ENCODE data around the gene TM9SF4. TPM values are rescaled to one million over a fixed set of nuclear protein-coding genes. Genes with fewer than 3 reads are reported as not detected.

Gene TM9SF4
- total and polyA plus RNA-seq, 2 of the 8 experiments (the other 6 are each of a cell fraction or from before 2014, with no cell fraction given), result 38.4 to 68.7 TPM

DNA sequence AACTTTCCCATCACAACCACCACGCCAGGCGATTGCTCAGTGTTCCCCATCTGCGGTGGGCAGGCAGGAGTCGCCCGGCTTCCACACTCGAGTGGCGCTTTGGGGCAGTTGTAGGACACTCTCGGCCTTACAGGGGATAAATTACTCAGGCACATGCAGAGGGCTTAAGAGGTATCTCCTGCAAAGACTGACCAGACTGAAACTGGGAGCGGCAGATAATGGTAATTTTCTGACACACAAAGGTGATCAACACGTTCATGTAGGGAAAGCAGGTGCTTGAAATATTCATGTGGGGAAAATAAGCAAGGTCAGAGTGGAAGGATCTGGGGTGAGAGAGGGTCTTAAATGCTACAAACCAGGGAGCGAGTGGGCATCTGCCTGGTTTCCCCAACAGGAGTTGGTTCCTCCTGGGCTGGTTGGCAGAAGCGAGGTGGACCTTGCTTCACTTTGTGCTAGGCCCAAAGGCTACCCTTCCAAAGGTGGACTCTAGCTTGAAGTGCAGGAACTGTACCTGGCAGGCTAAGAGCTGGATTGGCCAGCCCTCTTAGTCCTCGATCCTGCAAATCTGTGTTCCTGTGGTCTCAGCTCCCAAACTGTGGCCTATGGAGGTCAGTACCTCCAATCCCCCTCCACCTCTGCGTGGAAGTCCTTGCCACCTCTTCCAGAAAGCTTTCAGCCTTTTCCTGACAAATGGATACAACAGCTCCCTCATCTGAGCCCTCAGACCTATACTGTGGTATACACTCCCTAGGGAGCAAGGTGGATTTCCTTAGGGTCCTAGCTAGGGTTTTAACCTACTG lies 81.3 kb downstream of the TM9SF4 start:
- Histone ChIP-seq H3K56ac (replicated peaks; ENCODE audit: insufficient read length, low read depth, low read length) (peak overlapping the region; percentile 3), H3K9me3 (ENCODE audit: insufficient read depth in 2 of 2, low read depth in 1 of 2, low read length in 1 of 2) (peaks cover 0 to 4% of the 10 kb centered on the region in 2 experiments; a peak in 1 of 4 replicates)
- DNase-seq (ENCODE audit: low read depth in 1 of 2, low spot score in 2 of 2), result peak in 1 of 2 experiments; percentile 56
- TF ChIP-seq CHD1 (IDR thresholded peaks at IDR 0.05; ENCODE audit: low read depth, low read length) (no peak), RFX5 (IDR thresholded peaks at IDR 0.05; ENCODE audit: borderline replicate concordance, low read depth, low read length) (peak; percentile 29; the same call in 1 of the 2 replicates), SP1 (IDR thresholded peaks at IDR 0.05; ENCODE audit: low read depth, low read length) (peak; percentile 92), SUZ12 (IDR thresholded peaks at IDR 0.05; ENCODE audit: low read length) (no peak), SAP30 (IDR thresholded peaks at IDR 0.05; ENCODE audit: insufficient read depth, insufficient replicate concordance, low read length) (no peak), RAD21 (IDR thresholded peaks at IDR 0.05 in 1 of 2, conservative IDR thresholded peaks at IDR 0.05 in 1 of 2; ENCODE audit: low read depth in 2 of 2, low read length in 2 of 2) (peak in 1 of 2 experiments; percentile 20; a peak in 1 of 4 replicates)
- TF ChIP-seq, protein P1, sequence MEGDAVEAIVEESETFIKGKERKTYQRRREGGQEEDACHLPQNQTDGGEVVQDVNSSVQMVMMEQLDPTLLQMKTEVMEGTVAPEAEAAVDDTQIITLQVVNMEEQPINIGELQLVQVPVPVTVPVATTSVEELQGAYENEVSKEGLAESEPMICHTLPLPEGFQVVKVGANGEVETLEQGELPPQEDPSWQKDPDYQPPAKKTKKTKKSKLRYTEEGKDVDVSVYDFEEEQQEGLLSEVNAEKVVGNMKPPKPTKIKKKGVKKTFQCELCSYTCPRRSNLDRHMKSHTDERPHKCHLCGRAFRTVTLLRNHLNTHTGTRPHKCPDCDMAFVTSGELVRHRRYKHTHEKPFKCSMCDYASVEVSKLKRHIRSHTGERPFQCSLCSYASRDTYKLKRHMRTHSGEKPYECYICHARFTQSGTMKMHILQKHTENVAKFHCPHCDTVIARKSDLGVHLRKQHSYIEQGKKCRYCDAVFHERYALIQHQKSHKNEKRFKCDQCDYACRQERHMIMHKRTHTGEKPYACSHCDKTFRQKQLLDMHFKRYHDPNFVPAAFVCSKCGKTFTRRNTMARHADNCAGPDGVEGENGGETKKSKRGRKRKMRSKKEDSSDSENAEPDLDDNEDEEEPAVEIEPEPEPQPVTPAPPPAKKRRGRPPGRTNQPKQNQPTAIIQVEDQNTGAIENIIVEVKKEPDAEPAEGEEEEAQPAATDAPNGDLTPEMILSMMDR (IDR thresholded peaks at IDR 0.05; ENCODE audit: control extremely low read depth in 1 of 3, insufficient read depth in 1 of 3, low read depth in 1 of 3, low read length in 3 of 3), result peak in 1 of 3 experiments; percentile 0; a peak in 1 of 4 replicates

More for the DNA sequence above, 81.3 kb downstream of the TM9SF4 start:
- H2AK5ac ChIP-seq (ENCODE audit: low read depth, low read length), result no peak overlapping the region
- H4K5ac ChIP-seq (ENCODE audit: insufficient read length, low read depth, low read length), result peak overlapping the region; percentile 15
- peaks cover 2 to 21% (median 18%) of the 10 kb centered on the region in 4 experiments for H3K4me1 ChIP-seq (replicated peaks in 1 of 4; ENCODE audit: control insufficient read depth in 3 of 4, insufficient read depth in 4 of 4, low read length in 3 of 4)
- 0 out of 2 replicates have a peak, but pooled peaks cover 4% of the 10 kb centered on the region for H3K79me1 ChIP-seq (ENCODE audit: low read depth, low read length)
- peak overlapping the region; percentile 68; the same call in 1 of the 2 replicates for H3K18ac ChIP-seq (ENCODE audit: extremely low read depth, low read length)
- no peak overlapping the region for H3K4ac ChIP-seq (replicated peaks; ENCODE audit: insufficient read length, low read depth, low read length)
- H3K14ac ChIP-seq (ENCODE audit: insufficient read length), result no peak overlapping the region
- ChIA-PET POLR2A (ENCODE audit: partially characterized antibody) (interaction anchor here (0.6 to 5.6 kb wide), 8 partner anchors 9 to 464 kb away, joined by 3 to 77 read pairs (median 4); partner anchors contain the start of genes PLAGL2, POFUT1 and TM9SF4), CTCF (ENCODE audit: partially characterized antibody) (interaction anchor here (0.8 to 1.3 kb wide), 3 partner anchors 8 to 160 kb away, joined by 3 read pairs; no protein-coding TSS in a partner anchor)
- no peak overlapping the region for H4K91ac ChIP-seq (replicated peaks; ENCODE audit: insufficient read length, low read length)
- peaks cover 4 to 12% of the 10 kb centered on the region in 2 experiments for H4K20me1 ChIP-seq (replicated peaks in 1 of 2; ENCODE audit: control insufficient read depth in 1 of 2, insufficient read depth in 2 of 2, low read length in 2 of 2)
- peak overlapping the region; percentile 76 for H2AFZ ChIP-seq (ENCODE audit: low read length)
- no peak overlapping the region for H2BK15ac ChIP-seq (ENCODE audit: low read length)
- H3K23me2 ChIP-seq (ENCODE audit: low read depth, low read length), result peaks cover 4% of the 10 kb centered on the region; the same call in 1 of the 2 replicates
- H3K27ac ChIP-seq (ENCODE audit: low read depth, low read length), result peak overlapping the region; percentile 75; the same call in 1 of the 2 replicates
- no peaks in the 10 kb centered on the region for H3K27me3 ChIP-seq (replicated peaks in 1 of 4; ENCODE audit: control insufficient read depth in 3 of 4, extremely low read depth in 1 of 4, insufficient read depth in 3 of 4, low read length in 3 of 4)
- H4K8ac ChIP-seq (ENCODE audit: extremely low read depth, insufficient read depth, low read length), result 0 out of 2 replicates have a peak overlapping the region, but pooled peaks have one; percentile 17
- peak overlapping the region; percentile 55 to 92 for H3K4me2 ChIP-seq (ENCODE audit: insufficient read depth in 1 of 2, low read depth in 2 of 2, low read length in 2 of 2)
- FAIRE-seq, result peak; percentile 45
- peaks cover 9 to 14% (median 11%) of the 10 kb centered on the region in 4 experiments; a peak in 7 of 8 replicates for H3K36me3 ChIP-seq (ENCODE audit: control insufficient read depth in 2 of 4, insufficient read depth in 4 of 4, low read length in 3 of 4)
- no peak overlapping the region for H2BK5ac ChIP-seq (ENCODE audit: low read depth, low read length)
- peaks cover 0 to 8% of the 10 kb centered on the region in 2 experiments; a peak in 1 of 4 replicates for H3K79me2 ChIP-seq (ENCODE audit: control insufficient read depth in 1 of 2, insufficient read depth in 2 of 2, low read length in 2 of 2)
- peak overlapping the region in 3 of 4 experiments; percentile 13 to 85 (median 81); a peak in 5 of 7 replicates for H3K9ac ChIP-seq (replicated peaks in 1 of 4; ENCODE audit: extremely low read depth in 1 of 4, low read depth in 3 of 4, low read length in 3 of 4)
- no peak overlapping the region for H2BK20ac ChIP-seq (ENCODE audit: low read length)
- no peak overlapping the region for H3K23ac ChIP-seq (ENCODE audit: insufficient read length)
- 37% methylated on average over 14 of the region's 14 CpGs; no CpG with 5 or more reads in 1 of the 2 experiments for WGBS, 2 experiments (ENCODE audit: extremely low coverage in 1 of 2, insufficient coverage in 1 of 2, insufficient read length in 1 of 2, insufficient replicate concordance in 2 of 2, low coverage in 1 of 2, low lambda C conversion rate in 2 of 2, missing lambda C conversion rate in 1 of 2)
- H2BK12ac ChIP-seq (ENCODE audit: low read depth, low read length), result peak overlapping the region; percentile 10; the same call in 1 of the 2 replicates
- peak overlapping the region; percentile 53 to 76 (median 69) for H3K4me3 ChIP-seq (ENCODE audit: extremely low read depth in 1 of 4, insufficient read depth in 2 of 4, low read depth in 3 of 4, low read length in 4 of 4)
- no peak overlapping the region for H2BK120ac ChIP-seq (replicated peaks; ENCODE audit: low read depth, low read length)

All from H1 (cell line).